Measurements from ENCODE around the gene L2HGDH. TPM values are rescaled to one million over a fixed set of nuclear protein-coding genes. Genes with fewer than 3 reads are reported as not detected.

L2HGDH gene
- polyA plus RNA-seq, 1 of the 3 experiments (the other 2 are of a cell fraction), result 8.4 TPM

- H3K27ac ChIP-seq (ENCODE audit: low read depth in 2 of 2, low read length in 1 of 2), result no peak overlapping the region; a peak in 1 of 4 replicates
- H4K20me1 ChIP-seq (ENCODE audit: insufficient read depth), result peaks cover 48% of the 10 kb centered on the region
- no peak for DNase-seq
- H3K27me3 ChIP-seq (ENCODE audit: insufficient read depth), result no peaks in the 10 kb centered on the region
- 49% methylated on average over 2 of the region's 2 CpGs for WGBS (ENCODE audit: low lambda C conversion rate)
- TF ChIP-seq, protein P1, sequence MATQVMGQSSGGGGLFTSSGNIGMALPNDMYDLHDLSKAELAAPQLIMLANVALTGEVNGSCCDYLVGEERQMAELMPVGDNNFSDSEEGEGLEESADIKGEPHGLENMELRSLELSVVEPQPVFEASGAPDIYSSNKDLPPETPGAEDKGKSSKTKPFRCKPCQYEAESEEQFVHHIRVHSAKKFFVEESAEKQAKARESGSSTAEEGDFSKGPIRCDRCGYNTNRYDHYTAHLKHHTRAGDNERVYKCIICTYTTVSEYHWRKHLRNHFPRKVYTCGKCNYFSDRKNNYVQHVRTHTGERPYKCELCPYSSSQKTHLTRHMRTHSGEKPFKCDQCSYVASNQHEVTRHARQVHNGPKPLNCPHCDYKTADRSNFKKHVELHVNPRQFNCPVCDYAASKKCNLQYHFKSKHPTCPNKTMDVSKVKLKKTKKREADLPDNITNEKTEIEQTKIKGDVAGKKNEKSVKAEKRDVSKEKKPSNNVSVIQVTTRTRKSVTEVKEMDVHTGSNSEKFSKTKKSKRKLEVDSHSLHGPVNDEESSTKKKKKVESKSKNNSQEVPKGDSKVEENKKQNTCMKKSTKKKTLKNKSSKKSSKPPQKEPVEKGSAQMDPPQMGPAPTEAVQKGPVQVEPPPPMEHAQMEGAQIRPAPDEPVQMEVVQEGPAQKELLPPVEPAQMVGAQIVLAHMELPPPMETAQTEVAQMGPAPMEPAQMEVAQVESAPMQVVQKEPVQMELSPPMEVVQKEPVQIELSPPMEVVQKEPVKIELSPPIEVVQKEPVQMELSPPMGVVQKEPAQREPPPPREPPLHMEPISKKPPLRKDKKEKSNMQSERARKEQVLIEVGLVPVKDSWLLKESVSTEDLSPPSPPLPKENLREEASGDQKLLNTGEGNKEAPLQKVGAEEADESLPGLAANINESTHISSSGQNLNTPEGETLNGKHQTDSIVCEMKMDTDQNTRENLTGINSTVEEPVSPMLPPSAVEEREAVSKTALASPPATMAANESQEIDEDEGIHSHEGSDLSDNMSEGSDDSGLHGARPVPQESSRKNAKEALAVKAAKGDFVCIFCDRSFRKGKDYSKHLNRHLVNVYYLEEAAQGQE (IDR thresholded peaks at IDR 0.05; ENCODE audit: low read depth, low read length), result no peak
- TF ChIP-seq MAX (IDR thresholded peaks at IDR 0.05; ENCODE audit: low read depth) (no peak), FOXJ3 (CRISPR knock-in tag; IDR thresholded peaks at IDR 0.05) (no peak), SMC3 (IDR thresholded peaks at IDR 0.05; ENCODE audit: low read depth, low read length) (no peak), MXI1 (IDR thresholded peaks at IDR 0.05; ENCODE audit: low read depth, low read length) (no peak), IRF3 (IDR thresholded peaks at IDR 0.05; ENCODE audit: low read depth, low read length) (no peak), NRF1 (IDR thresholded peaks at IDR 0.05; ENCODE audit: low read depth, low read length) (no peak), MEF2A (IDR thresholded peaks at IDR 0.05; ENCODE audit: borderline replicate concordance, low read depth) (no peak), CTCF (IDR thresholded peaks at IDR 0.05) (no peak), USF2 (IDR thresholded peaks at IDR 0.05; ENCODE audit: borderline replicate concordance, low read depth, low read length) (no peak), USF1 (IDR thresholded peaks at IDR 0.05; ENCODE audit: borderline replicate concordance, low read depth) (no peak), SIN3A (IDR thresholded peaks at IDR 0.05; ENCODE audit: borderline replicate concordance, low read depth, low read length) (no peak), EZH2phosphoT487 (IDR thresholded peaks at IDR 0.05; ENCODE audit: borderline replicate concordance, low read depth) (no peak), CHD2 (IDR thresholded peaks at IDR 0.05; ENCODE audit: low read length, partially characterized antibody) (no peak), FOXM1 (IDR thresholded peaks at IDR 0.05; ENCODE audit: low read depth) (no peak), GATA2 (CRISPR knock-in tag; IDR thresholded peaks at IDR 0.05) (no peak), POLR2AphosphoS5 (IDR thresholded peaks at IDR 0.05; ENCODE audit: low read depth, low read length) (no peak)
- TF ChIP-seq, protein P2, sequence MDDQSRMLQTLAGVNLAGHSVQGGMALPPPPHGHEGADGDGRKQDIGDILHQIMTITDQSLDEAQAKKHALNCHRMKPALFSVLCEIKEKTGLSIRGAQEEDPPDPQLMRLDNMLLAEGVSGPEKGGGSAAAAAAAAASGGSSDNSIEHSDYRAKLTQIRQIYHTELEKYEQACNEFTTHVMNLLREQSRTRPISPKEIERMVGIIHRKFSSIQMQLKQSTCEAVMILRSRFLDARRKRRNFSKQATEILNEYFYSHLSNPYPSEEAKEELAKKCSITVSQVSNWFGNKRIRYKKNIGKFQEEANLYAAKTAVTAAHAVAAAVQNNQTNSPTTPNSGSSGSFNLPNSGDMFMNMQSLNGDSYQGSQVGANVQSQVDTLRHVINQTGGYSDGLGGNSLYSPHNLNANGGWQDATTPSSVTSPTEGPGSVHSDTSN (IDR thresholded peaks at IDR 0.05), result no peak
- H3K9me3 ChIP-seq, result no peaks in the 10 kb centered on the region
- H3K4me2 ChIP-seq, result peak overlapping the region; percentile 75
- CTCF ChIA-PET, result no interaction called here
- H3K79me2 ChIP-seq (ENCODE audit: insufficient read depth), result peaks cover 63% of the 10 kb centered on the region
- no peak overlapping the region for H2AFZ ChIP-seq (ENCODE audit: low read depth)
- H3K9me2 ChIP-seq, result no peaks in the 10 kb centered on the region
- peaks cover 27% of the 10 kb centered on the region for H3F3A ChIP-seq (replicated peaks; ENCODE audit: insufficient read depth)
- H3K9ac ChIP-seq, result peak overlapping the region; percentile 79; the same call in 1 of the 2 replicates
- H3K4me3 ChIP-seq (ENCODE audit: low read depth in 2 of 2, low read length in 1 of 2), result peak overlapping the region; percentile 74 to 97; a peak in 3 of 4 replicates
- H3K4me1 ChIP-seq (ENCODE audit: control insufficient read depth in 1 of 2, insufficient read depth in 2 of 2, low read depth in 1 of 2, low read length in 1 of 2), result peaks cover 9 to 13% of the 10 kb centered on the region in 2 experiments
- H3K36me3 ChIP-seq (replicated peaks in 1 of 2; ENCODE audit: control insufficient read depth in 1 of 2, insufficient read depth in 2 of 2, low read length in 1 of 2), result peaks cover 0 to 14% of the 10 kb centered on the region in 2 experiments
- POLR2A ChIA-PET, result no interaction called here
Measured at GRCh38 chr14:50229681-50230080, 82.3 kb downstream of the L2HGDH start.
